Bronchial epithelial cell (primary cell): Measurements from ENCODE around the gene KPNB1. TPM values are rescaled to one million over a fixed set of nuclear protein-coding genes. Genes with fewer than 3 reads are reported as not detected.

Source experiments
- DNase-seq: peaks from one replicate; pipeline ENCODE4 v3.0.0-alpha.2; 2010; ENCODE audit warnings: low read depth
- FAIRE-seq: peaks from 2 replicates; lab custom pipeline; 2011; peaks lifted over from hg19 to GRCh38; lab: Jason Lieb, UNC
- H3K27me3 ChIP-seq: 2 replicates; pipeline ENCODE4 v1.5.1; 2011; ENCODE audit warnings: low read length; ENCODE audit not compliant: control insufficient read depth, insufficient read depth
- H3K36me3 ChIP-seq: 2 replicates; pipeline ENCODE4 v1.5.1; 2011; ENCODE audit warnings: low read length; ENCODE audit not compliant: control insufficient read depth, insufficient read depth
- H3K4me3 ChIP-seq: 2 replicates; pipeline ENCODE4 v1.5.1; 2011; ENCODE audit warnings: mild to moderate bottlenecking, low read depth, low read length, control low read depth
- CTCF ChIP-seq: IDR thresholded peaks from 2 replicates; pipeline ENCODE4 v1.5.1; 2011; ENCODE audit warnings: mild to moderate bottlenecking, moderate library complexity, low read length, control low read depth, inconsistent platforms; ENCODE audit not compliant: insufficient read depth, severe bottlenecking
- total RNA-seq: library from RNA; depleted of rRNA; stranded (reverse); fragments of >200 nt; gene quantifications from 2 replicates; pipeline ENCODE4 v1.2.1, GENCODE V29; 2014

The KPNB1 gene
- total RNA-seq, 1 donor from 2014 or later: 279 TPM

GRCh38 chr17:47651704-47652103, 2.0 kb downstream of the KPNB1 start:
- FAIRE-seq (no peak), DNase-seq (no peak)
- Histone ChIP-seq H3K36me3 (peaks cover 17% of the 10 kb centered on the region), H3K27me3 (no peaks in the 10 kb centered on the region), H3K4me3 (no peak overlapping the region)
- no peak for TF ChIP-seq CTCF

DNA sequence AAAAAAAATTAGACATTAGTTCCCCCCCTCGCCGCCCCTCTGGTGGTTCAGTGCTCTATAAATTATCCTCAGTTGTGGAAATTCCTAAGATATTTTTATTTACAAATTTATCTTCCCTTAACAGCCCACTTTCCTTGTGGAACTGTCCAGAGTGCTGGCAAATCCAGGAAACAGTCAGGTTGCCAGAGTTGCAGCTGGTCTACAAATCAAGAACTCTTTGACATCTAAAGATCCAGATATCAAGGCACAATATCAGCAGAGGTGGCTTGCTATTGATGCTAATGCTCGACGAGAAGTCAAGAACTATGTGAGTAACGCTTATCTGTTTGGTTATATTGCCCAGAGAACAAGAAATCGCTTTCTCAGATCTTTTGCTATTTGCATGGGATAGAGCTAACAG, 2.9 kb downstream of the KPNB1 start:
- Histone ChIP-seq H3K27me3 (no peaks in the 10 kb centered on the region), H3K36me3 (peaks cover 25% of the 10 kb centered on the region), H3K4me3 (no peak overlapping the region)
- TF ChIP-seq CTCF: no peak
- FAIRE-seq: no peak
- no peak for DNase-seq

- DNase-seq: no peak
- no peaks in the 10 kb centered on the region for H3K27me3 ChIP-seq
- peaks cover 31% of the 10 kb centered on the region for H3K36me3 ChIP-seq
- no peak for TF ChIP-seq CTCF
- no peak for FAIRE-seq
- no peak overlapping the region for H3K4me3 ChIP-seq
These were observed 3.7 kb downstream of the KPNB1 start for GRCh38 chr17:47653442-47653841.

- TF ChIP-seq CTCF: no peak
- Histone ChIP-seq H3K36me3 (peaks cover 34% of the 10 kb centered on the region), H3K27me3 (no peaks in the 10 kb centered on the region), H3K4me3 (no peak overlapping the region)
- FAIRE-seq (no peak), DNase-seq (no peak)
These were observed 5.3 kb downstream of the KPNB1 start for GRCh38 chr17:47654991-47655390.

DNA sequence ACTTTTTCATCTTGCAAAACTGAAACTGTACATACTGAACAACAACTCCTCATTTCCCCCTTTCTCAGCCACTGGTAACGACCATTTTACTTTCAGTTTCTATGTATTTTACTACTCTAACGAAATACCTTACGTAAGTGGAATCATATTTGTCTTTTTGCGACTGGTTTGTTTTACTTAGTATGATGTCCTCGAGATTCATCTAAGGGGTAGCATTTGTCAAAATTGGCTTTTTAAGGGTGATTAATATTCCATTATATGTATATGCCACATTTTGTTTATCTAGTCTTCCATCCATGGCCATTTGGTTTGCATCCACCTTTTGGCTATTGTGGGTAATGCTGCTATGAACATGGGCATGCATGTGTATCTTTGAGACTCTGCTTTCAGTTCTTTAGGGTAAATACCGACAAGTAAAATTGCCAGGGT, 10.4 kb downstream of the KPNB1 start:
- no peak for FAIRE-seq
- H3K4me3 ChIP-seq: no peak overlapping the region
- H3K36me3 ChIP-seq: peaks cover 44% of the 10 kb centered on the region
- no peak for TF ChIP-seq CTCF
- DNase-seq: no peak
- no peaks in the 10 kb centered on the region for H3K27me3 ChIP-seq

DNA sequence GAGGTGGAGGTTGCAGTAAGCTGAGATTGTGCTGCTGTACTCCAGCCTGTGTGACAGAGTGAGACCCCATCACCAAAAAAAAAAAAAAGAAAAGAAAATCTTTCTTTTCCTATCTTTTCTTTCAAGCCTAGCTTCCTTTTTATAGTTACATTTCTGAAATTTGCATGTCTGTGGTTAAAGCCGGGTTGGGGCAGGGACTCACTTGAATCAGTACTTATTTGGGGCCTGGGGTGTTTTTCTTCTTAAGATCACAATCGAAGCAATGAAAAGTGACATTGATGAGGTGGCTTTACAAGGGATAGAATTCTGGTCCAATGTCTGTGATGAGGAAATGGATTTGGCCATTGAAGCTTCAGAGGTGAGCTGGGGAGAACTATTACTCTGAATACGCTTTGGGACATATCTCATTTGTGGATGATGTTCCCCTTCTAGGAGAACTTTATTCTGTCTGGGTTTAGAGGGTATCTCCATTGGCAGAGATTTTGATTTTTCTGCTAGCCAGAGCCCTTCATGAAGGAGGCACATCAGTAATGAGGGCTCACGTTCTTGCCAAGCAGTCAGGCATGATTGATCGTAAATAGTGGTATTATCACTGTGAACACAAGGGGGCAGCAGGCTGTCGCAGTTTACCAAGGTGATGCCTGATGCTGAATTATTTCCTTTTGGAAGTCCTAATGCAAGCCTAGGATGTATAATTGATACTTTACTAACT, 14.3 kb downstream of the KPNB1 start:
- Histone ChIP-seq H3K4me3 (no peak overlapping the region), H3K36me3 (peaks cover 32% of the 10 kb centered on the region), H3K27me3 (no peaks in the 10 kb centered on the region)
- DNase-seq (peak; percentile 60), FAIRE-seq (no peak)
- TF ChIP-seq CTCF: peak; percentile 71
